CD4-positive, alpha-beta T cell treated with Interleukin-4 for 4 hours (primary cell): ENCODE data around the gene MSL1.

Experiments used
- DNase-seq: peaks from one replicate; pipeline ENCODE4 v3.0.0-alpha.2; 2020

Gene MSL1

GRCh38 chr17:40091691-40092397, 29.9 kb upstream of the MSL1 start:
- no peak for DNase-seq

- DNase-seq, result no peak
Observed at GRCh38 chr17:40092581-40092980, 29.2 kb upstream of the MSL1 start.

- DNase-seq, result no peak
Observed at GRCh38 chr17:40093005-40093579, 28.7 kb upstream of the MSL1 start.

- no peak for DNase-seq
Observed at GRCh38 chr17:40093580-40094201, 28.1 kb upstream of the MSL1 start.

GRCh38 chr17:40094874-40095273, 26.9 kb upstream of the MSL1 start:
- no peak for DNase-seq

- DNase-seq, result no peak
Observed at GRCh38 chr17:40095351-40095943, 26.3 kb upstream of the MSL1 start.

GRCh38 chr17:40095944-40096791, 25.6 kb upstream of the MSL1 start:
- DNase-seq, result peak; percentile 99

GRCh38 chr17:40097087-40097486, 24.7 kb upstream of the MSL1 start:
- no peak for DNase-seq

GRCh38 chr17:40097931-40098845, 23.6 kb upstream of the MSL1 start:
- peak; percentile 22 for DNase-seq

- peak; percentile 100 for DNase-seq
Observed at GRCh38 chr17:40098846-40099618, 22.7 kb upstream of the MSL1 start.

- no peak for DNase-seq
Observed at GRCh38 chr17:40099619-40100418, 22.0 kb upstream of the MSL1 start.

- DNase-seq, result no peak
Observed at GRCh38 chr17:40100419-40100668, 21.4 kb upstream of the MSL1 start, which contains the start of gene NR1D1. NR1D1 (minus strand) TSS chr17:40100589; CDS start chr17:40100094, 495 bp downstream.

- DNase-seq, result peak; percentile 94
Observed at GRCh38 chr17:40100669-40101366, 21.0 kb upstream of the MSL1 start.

- peak; percentile 20 for DNase-seq
Observed at GRCh38 chr17:40101367-40102210, 20.2 kb upstream of the MSL1 start.

- DNase-seq, result no peak
Observed at GRCh38 chr17:40103071-40103661, 18.6 kb upstream of the MSL1 start.

GRCh38 chr17:40103688-40104087, 18.1 kb upstream of the MSL1 start:
- DNase-seq, result no peak

- peak; percentile 13 for DNase-seq
Observed at GRCh38 chr17:40104594-40105486, 16.9 kb upstream of the MSL1 start.
